Fibroblast of the conjunctiva (primary cell): ENCODE measurements around the gene MACROD2.

ENCODE experiments used
- DNase-seq: peaks from one replicate; pipeline ENCODE4 v3.0.0-alpha.2; 2010; ENCODE audit warnings: low read depth

Gene MACROD2

GRCh38 chr20:14531786-14532185, 536.5 kb downstream of the MACROD2 start:
- no peak for DNase-seq

GRCh38 chr20:14536738-14537137, 541.4 kb downstream of the MACROD2 start:
- peak; percentile 28 for DNase-seq

DNA sequence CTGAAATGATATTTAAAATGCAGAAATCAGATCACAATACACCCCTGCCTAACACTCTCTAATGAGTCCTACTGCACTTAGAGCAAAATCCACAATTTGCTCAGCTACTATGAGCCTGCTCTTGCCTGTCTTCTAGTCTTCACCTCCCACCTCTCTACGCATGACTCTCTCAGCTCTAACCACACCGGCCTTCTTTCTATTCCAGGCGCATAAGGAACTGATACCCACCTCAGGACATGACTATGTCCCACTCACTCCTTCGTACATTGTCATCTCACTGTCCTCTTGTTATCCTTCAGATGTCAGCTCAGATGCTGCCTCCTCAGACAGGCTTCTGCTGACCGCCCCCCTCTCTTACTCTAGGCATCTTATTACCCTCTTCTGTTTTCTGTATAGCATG, 543.1 kb downstream of the MACROD2 start:
- no peak for DNase-seq

GRCh38 chr20:14543040-14543439, 547.7 kb downstream of the MACROD2 start:
- DNase-seq: no peak

GRCh38 chr20:14544688-14545087, 549.4 kb downstream of the MACROD2 start:
- DNase-seq: no peak

GRCh38 chr20:14550655-14551054, 555.3 kb downstream of the MACROD2 start:
- DNase-seq: no peak

DNA sequence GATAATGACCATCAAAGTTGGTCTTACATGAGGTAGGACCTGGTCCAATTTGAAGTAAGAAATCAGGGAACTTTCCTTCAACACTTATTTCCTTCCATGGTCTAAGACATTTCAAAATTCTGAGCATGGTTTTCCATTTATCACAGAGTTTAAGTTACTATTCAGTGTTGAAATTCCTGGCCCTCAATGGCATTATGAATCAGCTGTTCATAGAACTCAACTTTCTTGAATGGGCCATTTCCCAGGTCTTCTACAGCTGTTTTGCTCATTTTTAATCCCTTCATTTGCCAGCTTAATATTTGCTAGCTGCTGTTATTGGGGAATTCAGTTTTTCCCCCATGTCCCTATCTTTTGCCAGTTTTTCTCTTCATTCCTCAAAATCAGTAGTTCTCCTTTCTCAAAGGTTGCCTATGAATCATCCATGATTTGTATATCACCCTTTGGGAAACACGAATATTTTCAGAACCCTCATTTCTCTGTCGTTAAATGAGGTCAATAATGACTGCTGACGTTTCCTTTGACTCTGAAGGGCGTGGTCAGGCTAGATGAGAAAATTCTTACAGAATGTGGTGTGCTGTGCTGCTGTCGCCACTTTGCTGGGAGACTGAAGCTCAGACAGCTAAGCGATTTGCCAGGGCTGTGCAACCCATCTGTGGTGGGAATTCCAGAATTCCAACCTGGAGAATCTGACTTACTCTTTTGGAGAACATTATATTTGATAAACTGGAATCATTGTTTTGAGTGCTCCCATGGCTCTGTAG, 558.6 kb downstream of the MACROD2 start:
- DNase-seq: no peak

GRCh38 chr20:14555676-14556075, 560.4 kb downstream of the MACROD2 start:
- no peak for DNase-seq

DNA sequence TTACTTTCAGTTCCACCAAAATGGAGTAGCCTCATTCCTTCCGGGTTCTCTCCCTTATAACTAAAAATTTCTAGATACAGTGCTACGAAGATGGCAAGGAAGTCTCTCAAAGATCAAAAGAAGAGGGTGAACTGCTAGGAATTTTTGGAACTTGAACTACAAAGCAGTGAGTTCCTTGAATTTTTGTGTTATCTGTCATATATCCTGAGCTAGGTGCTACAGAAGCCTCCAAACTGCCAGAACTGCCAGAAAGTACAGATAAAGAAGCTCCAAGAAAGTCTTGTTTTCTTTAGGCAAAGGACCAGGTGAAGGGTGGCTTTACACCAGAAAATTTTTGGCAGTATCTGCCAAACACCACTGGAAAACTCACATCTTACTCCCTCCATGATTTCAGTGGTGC, 560.9 kb downstream of the MACROD2 start:
- DNase-seq: no peak

- DNase-seq: no peak
These were observed 564.3 kb downstream of the MACROD2 start for GRCh38 chr20:14559612-14560011.

- DNase-seq: peak; percentile 24
These were observed 566.5 kb downstream of the MACROD2 start for GRCh38 chr20:14561741-14562221.

DNA sequence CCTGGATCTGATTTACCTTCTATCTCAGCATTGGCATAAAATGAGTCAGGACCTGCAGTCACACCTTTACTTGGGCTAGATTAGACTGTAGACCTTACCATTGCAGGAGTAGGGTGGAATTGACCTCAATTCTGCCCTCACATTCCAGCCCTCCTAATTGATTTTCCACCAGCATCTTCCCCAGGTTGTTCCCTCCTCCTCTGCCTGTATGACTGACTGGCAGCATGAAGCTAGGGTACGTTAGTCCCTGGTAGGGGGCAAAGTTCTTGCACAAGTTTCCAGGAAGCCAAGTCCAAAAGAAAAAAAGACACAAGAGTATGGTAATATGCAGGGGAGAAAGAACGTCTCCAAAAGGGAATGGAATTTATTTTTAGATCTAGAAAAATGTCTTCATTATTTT, 567.7 kb downstream of the MACROD2 start:
- DNase-seq: no peak

- DNase-seq: peak; percentile 38
These were observed 571.2 kb downstream of the MACROD2 start for GRCh38 chr20:14566505-14566904.

GRCh38 chr20:14568225-14568624, 572.9 kb downstream of the MACROD2 start:
- no peak for DNase-seq

GRCh38 chr20:14568701-14569100, 573.4 kb downstream of the MACROD2 start:
- peak; percentile 37 for DNase-seq

DNA sequence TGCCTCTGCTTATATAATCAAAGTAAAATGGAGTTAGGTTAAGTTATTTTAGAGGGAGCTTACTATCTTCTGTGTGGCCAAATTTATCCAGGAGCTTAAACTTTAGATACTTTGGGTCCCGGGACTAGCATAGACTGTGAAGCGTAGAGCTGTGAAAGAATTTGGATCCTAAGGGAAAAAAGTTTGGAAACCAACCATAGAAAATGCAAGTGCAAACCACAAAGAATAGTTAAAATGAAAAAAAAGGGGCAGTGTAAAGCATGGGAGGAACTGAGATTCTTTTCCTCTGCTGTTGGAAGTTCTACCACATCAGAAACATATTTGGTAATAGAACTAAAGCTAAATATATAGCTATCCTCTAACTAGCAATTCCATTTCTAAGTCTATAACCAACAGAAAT, 574.3 kb downstream of the MACROD2 start:
- no peak for DNase-seq

GRCh38 chr20:14570811-14571210, 575.5 kb downstream of the MACROD2 start:
- DNase-seq: no peak

DNA sequence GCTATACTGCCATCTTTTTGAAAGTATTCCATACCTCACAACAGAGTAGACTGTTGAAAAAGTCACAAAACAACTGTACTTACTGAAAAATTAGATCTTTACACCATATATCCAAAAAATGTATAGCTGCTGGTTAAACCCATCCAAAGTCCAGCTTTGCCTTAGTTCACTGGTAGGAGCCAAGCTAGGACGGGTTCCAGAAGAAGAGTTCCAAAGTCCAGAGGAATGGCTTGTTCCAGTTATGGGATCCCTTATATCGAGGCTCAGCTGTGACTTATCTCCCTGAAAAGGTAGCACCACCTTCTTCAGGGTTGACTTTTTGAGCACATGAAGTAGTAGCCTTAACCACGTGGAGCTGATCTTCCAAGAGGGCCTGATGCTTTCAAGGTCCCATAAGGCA, 578.4 kb downstream of the MACROD2 start:
- no peak for DNase-seq

GRCh38 chr20:14576196-14576877, 581.0 kb downstream of the MACROD2 start:
- no peak for DNase-seq

- DNase-seq: no peak
These were observed 585.2 kb downstream of the MACROD2 start for GRCh38 chr20:14580418-14581074.

DNA sequence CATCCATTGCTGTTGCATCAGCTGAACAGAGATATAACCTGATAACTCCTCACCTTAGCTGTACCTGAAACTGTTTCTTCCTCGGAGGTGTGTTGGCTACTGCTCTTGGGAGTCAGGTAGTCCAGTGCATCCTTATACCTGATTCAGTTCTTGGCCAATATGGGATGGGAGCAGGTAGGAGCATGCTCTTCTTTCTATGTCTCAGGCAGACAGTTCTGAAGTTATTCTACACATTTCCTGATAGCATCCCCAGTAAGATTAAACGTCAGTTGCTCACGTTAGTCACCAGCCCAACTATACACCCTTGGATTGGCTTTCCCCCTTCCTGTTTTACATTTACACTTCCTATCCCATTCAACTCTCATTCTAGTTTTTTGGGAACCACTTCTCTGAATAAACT, 586.4 kb downstream of the MACROD2 start:
- DNase-seq: no peak

DNA sequence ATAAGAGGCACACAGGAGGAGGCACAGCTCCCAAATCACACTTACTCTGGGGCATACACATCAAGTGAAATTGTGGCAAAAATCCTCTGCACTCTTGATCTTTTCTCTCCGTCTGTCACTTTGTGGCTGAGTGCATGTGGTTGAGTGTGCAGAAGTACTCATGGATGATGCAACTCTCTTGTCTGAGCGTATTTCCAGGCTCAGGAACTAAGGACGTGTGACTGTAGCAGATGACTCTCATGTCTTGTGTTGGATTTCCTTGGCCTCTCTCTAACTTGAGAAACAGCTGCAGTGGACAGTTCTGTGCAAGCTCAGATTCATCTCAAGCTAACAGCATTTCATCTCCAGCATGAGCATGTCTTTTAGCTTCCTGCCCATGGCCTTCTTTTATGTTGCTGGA, 587.5 kb downstream of the MACROD2 start:
- DNase-seq: no peak

GRCh38 chr20:14583413-14583812, 588.1 kb downstream of the MACROD2 start:
- DNase-seq: no peak
